Keratinocyte (primary cell): ENCODE measurements around the gene SPHK1. TPM values are rescaled to one million over a fixed set of nuclear protein-coding genes. Genes with fewer than 3 reads are reported as not detected.
A peak's percentile ranks its signal among the peaks of the same experiment; 100 is the strongest.

Experiments used
- DNase-seq: peaks from one replicate; pipeline ENCODE4 v3.0.0-alpha.2; 2011; ENCODE audit warnings: low read depth, missing footprints, low spot score
- FAIRE-seq: peaks from 2 replicates; lab custom pipeline; 2011; peaks lifted over from hg19 to GRCh38; lab: Jason Lieb, UNC
- H2AFZ ChIP-seq: 2 replicates; pipeline ENCODE4 v1.6.0; 2012; ENCODE audit warnings: low read length, control low read depth, inconsistent platforms; ENCODE audit not compliant: control insufficient read depth
- H3K27ac ChIP-seq: 2 replicates; pipeline ENCODE4 v1.5.1; 2011; ENCODE audit warnings: low read length; ENCODE audit not compliant: control insufficient read depth, insufficient read depth
- H3K27me3 ChIP-seq: 3 replicates; pipeline ENCODE4 v1.6.0; 2011; ENCODE audit warnings: low read length; ENCODE audit not compliant: control insufficient read depth, insufficient read depth; ENCODE audit errors: extremely low read depth
- H3K36me3 ChIP-seq, 2 experiments: 2 replicates in 1 of 2; 3 replicates in 1 of 2; pipeline ENCODE4 v1.5.1; 2011; ENCODE audit warnings: low read length in 2 of 2, mild to moderate bottlenecking in 1 of 2; ENCODE audit not compliant: control insufficient read depth in 2 of 2, insufficient read depth in 2 of 2; ENCODE audit errors: extremely low read depth in 1 of 2
- H3K4me1 ChIP-seq: 3 replicates; pipeline ENCODE4 v1.5.1; 2011; ENCODE audit warnings: low read length; ENCODE audit not compliant: control insufficient read depth, insufficient read depth; ENCODE audit errors: extremely low read depth
- H3K4me2 ChIP-seq: 3 replicates; pipeline ENCODE4 v1.6.0; 2011; ENCODE audit warnings: low read depth, low read length; ENCODE audit not compliant: control insufficient read depth, insufficient read depth; ENCODE audit errors: extremely low read depth
- H3K4me3 ChIP-seq, 3 experiments: fragments of 200-600 bp in 1 of 3; sonication (generic) in 1 of 3; 2 replicates in 2 of 3; 3 replicates in 1 of 3; pipeline ENCODE4 v1.5.1; 2011 to 2016; ENCODE audit warnings: low read length in 3 of 3, mild to moderate bottlenecking in 3 of 3, control low read depth in 2 of 3, inconsistent platforms in 1 of 3, low read depth in 1 of 3, mixed read lengths in 1 of 3, mixed run types in 1 of 3, moderate library complexity in 1 of 3; ENCODE audit not compliant: control insufficient read depth in 2 of 3, insufficient read depth in 2 of 3; ENCODE audit errors: extremely low read depth in 1 of 3
- H3K79me2 ChIP-seq: 2 replicates; pipeline ENCODE4 v1.6.0; 2012; ENCODE audit warnings: low read length; ENCODE audit not compliant: control insufficient read depth, insufficient read depth
- H3K9ac ChIP-seq: 3 replicates; pipeline ENCODE4 v1.6.0; 2011; ENCODE audit warnings: low read length; ENCODE audit not compliant: control insufficient read depth, insufficient read depth; ENCODE audit errors: extremely low read depth
- H3K9me1 ChIP-seq: 3 replicates; pipeline ENCODE4 v1.6.0; 2011; ENCODE audit warnings: low read length; ENCODE audit not compliant: control insufficient read depth, insufficient read depth; ENCODE audit errors: extremely low read depth
- H3K9me3 ChIP-seq: 2 replicates; pipeline ENCODE4 v1.5.1; 2012; ENCODE audit warnings: low read depth, low read length; ENCODE audit not compliant: control insufficient read depth
- H4K20me1 ChIP-seq: 3 replicates; pipeline ENCODE4 v1.6.0; 2011; ENCODE audit warnings: low read length; ENCODE audit not compliant: control insufficient read depth, insufficient read depth; ENCODE audit errors: extremely low read depth
- EZH2 ChIP-seq: IDR thresholded peaks from one replicate; pipeline ENCODE4 v1.6.1; 2012; ENCODE audit warnings: inconsistent platforms, mild to moderate bottlenecking, low read length, moderate library complexity
- dilution Hi-C: fragments of 300-500 bp; cut with MboI; formaldehyde crosslinking; loops from one replicate; pipeline ENCODE4 v1.7.0; 2020; ENCODE audit warnings: low sequenced_read_pairs; ENCODE audit not compliant: extremely low pct_ligation_motif_present
- polyA plus RNA-seq, 5 experiments: library from polyadenylated mRNA; depleted of rRNA in 3 of 5; stranded (reverse) in 3 of 5; stranded (forward) in 1 of 5; unstranded in 1 of 5; fragments of >200 nt; gene quantifications; 1 replicate in 1 of 5; 2 replicates in 3 of 5; 3 replicates in 1 of 5; pipeline versions ENCODE4 v1.2.1 to v1.2.3, GENCODE V29; 2011 to 2012; ENCODE audit warnings: missing spikeins in 2 of 5, low read depth in 1 of 5, low replicate concordance in 1 of 5
- TF ChIP-seq, protein P1 (sequence below), 3 experiments: IDR thresholded peaks in 1 of 3; conservative IDR thresholded peaks in 1 of 3; optimal IDR thresholded peaks in 1 of 3; 2 replicates in 2 of 3; 3 replicates in 1 of 3; pipeline versions ENCODE3 to v1.5.1; 2011; ENCODE audit warnings: low read length in 3 of 3, mild to moderate bottlenecking in 3 of 3, moderate library complexity in 2 of 3, control low read depth in 1 of 3, inconsistent platforms in 1 of 3; ENCODE audit not compliant: insufficient read depth in 2 of 3; ENCODE audit errors: extremely low read depth in 1 of 3

SPHK1 gene
- polyA plus RNA-seq, 1 donor (not counting 4 experiments of a cell fraction or from before 2014, with no cell fraction given), result 50.2 TPM

DNA sequence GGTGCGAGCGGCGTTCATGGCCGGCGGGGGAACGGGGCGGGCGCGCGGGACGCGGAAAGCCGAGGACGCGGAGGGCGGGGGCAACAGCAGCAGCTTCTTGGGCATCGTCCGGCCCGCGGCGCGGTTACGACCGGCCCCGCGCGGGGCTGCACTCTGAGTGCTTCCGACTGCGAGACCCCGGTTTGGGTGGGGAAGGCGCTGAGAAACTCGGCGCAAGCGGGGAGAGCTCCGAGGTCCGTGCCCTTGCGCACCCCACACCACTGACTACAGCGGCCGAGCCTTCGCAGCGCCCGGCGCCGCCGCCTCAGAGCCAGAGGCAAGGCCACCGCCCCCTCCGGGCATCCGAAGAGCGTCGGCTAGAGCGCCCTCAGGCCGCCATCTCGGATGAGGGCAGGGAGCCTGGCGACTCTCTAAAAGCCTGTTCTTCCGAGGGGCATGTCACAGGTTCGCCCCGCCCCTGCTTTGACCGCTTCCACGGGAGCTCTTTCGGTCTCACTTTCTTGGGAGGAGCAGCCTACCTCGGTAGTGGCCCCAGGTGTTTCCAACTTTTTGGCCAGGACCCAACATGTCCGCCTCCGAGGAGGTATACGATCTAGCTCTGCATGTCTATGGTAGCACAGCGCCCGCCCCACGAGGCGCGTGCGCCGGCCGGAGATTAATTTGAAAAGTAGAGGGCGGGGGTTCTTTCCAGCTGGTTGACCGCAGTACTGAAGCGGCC is 30.7 kb upstream of the SPHK1 start, which contains the start of gene PRPSAP1:
Gene PRPSAP1, minus strand, starts transcription at position 318 of the 718 bp plus-strand sequence. Its CDS starts 213 bp downstream, at position 105.
- dilution Hi-C loops, result no loop called here
- Histone ChIP-seq H3K4me3 (peak within 1 kb of the TSS; percentile 57 to 90 (median 79)), H3K4me2 (peak within 1 kb of the TSS; percentile 94), H3K27me3 (no peaks in the 10 kb centered on the region), H2AFZ (peak within 1 kb of the TSS; percentile 98), H3K9me3 (no peaks in the 10 kb centered on the region), H3K36me3 (no peaks in the 10 kb centered on the region), H4K20me1 (no peaks in the 10 kb centered on the region), H3K9me1 (no peaks in the 10 kb centered on the region), H3K79me2 (peaks cover 23% of the 10 kb centered on the region), H3K27ac (peak within 1 kb of the TSS; percentile 97), H3K9ac (peak within 1 kb of the TSS; percentile 94), H3K4me1 (peaks cover 16% of the 10 kb centered on the region)
- peak; percentile 76 for DNase-seq
- TF ChIP-seq, protein P1, sequence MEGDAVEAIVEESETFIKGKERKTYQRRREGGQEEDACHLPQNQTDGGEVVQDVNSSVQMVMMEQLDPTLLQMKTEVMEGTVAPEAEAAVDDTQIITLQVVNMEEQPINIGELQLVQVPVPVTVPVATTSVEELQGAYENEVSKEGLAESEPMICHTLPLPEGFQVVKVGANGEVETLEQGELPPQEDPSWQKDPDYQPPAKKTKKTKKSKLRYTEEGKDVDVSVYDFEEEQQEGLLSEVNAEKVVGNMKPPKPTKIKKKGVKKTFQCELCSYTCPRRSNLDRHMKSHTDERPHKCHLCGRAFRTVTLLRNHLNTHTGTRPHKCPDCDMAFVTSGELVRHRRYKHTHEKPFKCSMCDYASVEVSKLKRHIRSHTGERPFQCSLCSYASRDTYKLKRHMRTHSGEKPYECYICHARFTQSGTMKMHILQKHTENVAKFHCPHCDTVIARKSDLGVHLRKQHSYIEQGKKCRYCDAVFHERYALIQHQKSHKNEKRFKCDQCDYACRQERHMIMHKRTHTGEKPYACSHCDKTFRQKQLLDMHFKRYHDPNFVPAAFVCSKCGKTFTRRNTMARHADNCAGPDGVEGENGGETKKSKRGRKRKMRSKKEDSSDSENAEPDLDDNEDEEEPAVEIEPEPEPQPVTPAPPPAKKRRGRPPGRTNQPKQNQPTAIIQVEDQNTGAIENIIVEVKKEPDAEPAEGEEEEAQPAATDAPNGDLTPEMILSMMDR (optimal IDR thresholded peaks at IDR 0.05 in 1 of 3, IDR thresholded peaks at IDR 0.05 in 1 of 3, conservative IDR thresholded peaks at IDR 0.05 in 1 of 3; ENCODE audit: extremely low read depth in 1 of 3, insufficient read depth in 2 of 3, low read length in 3 of 3), result peak in 1 of 3 experiments; percentile 31
- no peak for TF ChIP-seq EZH2
- FAIRE-seq, result peak; percentile 39

DNA sequence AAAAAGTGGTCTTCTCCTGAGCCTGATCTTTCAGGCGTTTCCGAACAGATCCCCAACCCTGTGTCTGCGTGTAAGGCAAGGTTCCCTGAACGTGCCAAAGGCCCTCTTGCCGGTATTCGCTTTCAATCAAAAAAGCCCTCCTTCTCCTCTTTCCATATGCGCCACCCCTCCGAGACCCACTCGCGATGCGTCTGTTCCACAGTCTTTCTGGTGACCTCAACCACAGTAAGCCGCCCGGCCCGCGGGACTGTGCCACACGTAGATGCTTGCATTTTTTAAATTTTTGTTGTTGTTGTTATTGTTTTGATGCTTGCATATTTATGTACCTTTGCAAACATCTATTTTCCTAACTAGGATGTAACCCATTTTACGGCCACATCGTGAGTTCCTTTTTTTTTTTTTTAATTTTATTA is 30.1 kb upstream of the SPHK1 start:
- dilution Hi-C loops, result no loop called here
- Histone ChIP-seq H3K79me2 (peaks cover 23% of the 10 kb centered on the region), H3K36me3 (no peaks in the 10 kb centered on the region), H2AFZ (peak overlapping the region; percentile 98), H4K20me1 (no peaks in the 10 kb centered on the region), H3K9me1 (no peaks in the 10 kb centered on the region), H3K4me3 (peak overlapping the region; percentile 57 to 90 (median 79)), H3K4me2 (peak overlapping the region; percentile 94), H3K9me3 (no peaks in the 10 kb centered on the region), H3K27me3 (no peaks in the 10 kb centered on the region), H3K4me1 (peaks cover 16% of the 10 kb centered on the region), H3K27ac (peak overlapping the region; percentile 97), H3K9ac (peak overlapping the region; percentile 94)
- TF ChIP-seq, protein P1 (optimal IDR thresholded peaks at IDR 0.05 in 1 of 3, IDR thresholded peaks at IDR 0.05 in 1 of 3, conservative IDR thresholded peaks at IDR 0.05 in 1 of 3; ENCODE audit: extremely low read depth in 1 of 3, insufficient read depth in 2 of 3, low read length in 3 of 3), result no peak
- TF ChIP-seq EZH2, result no peak
- no peak for FAIRE-seq
- DNase-seq, result no peak
